H54 (cell line): ENCODE data around the gene WIPF3.

Experiments
- DNase-seq: peaks from one replicate; pipeline ENCODE4 v3.0.0; 2011; ENCODE audit warnings: low spot score, mixed read lengths; ENCODE audit not compliant: insufficient read length
- FAIRE-seq: peaks from 3 replicates; lab custom pipeline; 2011; peaks lifted over from hg19 to GRCh38; lab: Jason Lieb, UNC
- POLR2A ChIP-seq: IDR thresholded peaks from 2 replicates; pipeline ENCODE4 v1.6.1; 2011; ENCODE audit warnings: low read depth, mild to moderate bottlenecking, low read length

The WIPF3 gene

DNA sequence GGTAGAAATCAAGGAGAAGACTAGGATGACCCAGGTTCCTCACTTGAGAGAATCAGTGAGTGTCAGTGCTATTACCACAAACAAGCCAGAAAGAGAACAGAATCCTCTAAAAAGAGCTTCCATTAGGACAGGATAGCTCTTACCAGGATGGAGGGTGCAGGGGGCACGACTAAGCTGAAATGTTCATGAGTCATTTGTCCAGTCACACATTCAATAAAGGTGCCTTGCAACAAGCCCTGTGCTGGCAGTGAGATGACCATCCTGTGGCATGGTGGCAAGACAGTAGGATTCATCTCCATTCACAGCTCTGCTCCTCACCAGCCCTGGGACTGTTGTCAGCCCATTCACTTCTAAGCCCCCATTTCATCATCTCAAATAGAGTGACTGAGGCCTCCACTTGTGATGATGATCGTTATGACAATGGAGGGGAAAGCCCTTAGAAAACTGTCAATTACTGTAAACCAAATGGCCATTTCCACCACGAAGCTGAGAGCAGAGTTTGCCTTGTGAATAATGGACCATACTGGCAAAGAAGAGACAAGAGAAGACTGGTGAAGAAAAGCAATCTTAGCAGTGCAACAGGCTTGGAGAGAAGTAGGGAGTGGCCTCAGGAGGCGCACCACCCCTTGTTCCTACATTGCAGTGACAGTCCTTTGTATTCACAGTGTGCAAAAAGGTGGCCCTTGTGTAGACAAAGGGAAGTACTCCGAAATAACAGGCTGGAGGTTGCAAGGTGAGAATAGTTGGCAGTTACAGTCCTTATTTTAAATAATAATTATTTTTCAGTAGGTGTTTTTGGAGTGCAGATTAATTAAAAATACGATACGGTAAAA is 9.0 kb upstream of the WIPF3 start:
- TF ChIP-seq POLR2A, result no peak
- FAIRE-seq (no peak), DNase-seq (no peak)

DNA sequence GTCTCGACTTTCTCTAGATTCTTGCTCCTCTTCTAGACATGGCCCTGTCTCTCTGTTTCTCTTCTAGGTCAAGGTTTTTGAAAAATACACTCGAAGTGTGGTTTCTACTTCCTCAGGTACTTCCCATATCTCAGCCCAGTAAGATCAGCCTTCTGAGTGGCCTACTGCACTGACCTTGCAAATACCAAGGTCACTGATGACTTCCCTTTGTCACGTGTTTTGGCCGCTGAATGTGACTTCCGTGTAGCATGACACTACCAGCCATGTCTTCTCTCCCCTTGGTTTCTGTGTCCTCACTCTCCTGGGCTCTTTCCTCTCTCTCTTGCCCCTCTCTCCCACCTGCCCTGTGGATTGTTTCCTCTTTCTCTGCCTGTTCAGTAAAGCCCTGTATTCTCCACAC is 7.9 kb upstream of the WIPF3 start:
- no peak for TF ChIP-seq POLR2A
- no peak for FAIRE-seq
- no peak for DNase-seq

DNA sequence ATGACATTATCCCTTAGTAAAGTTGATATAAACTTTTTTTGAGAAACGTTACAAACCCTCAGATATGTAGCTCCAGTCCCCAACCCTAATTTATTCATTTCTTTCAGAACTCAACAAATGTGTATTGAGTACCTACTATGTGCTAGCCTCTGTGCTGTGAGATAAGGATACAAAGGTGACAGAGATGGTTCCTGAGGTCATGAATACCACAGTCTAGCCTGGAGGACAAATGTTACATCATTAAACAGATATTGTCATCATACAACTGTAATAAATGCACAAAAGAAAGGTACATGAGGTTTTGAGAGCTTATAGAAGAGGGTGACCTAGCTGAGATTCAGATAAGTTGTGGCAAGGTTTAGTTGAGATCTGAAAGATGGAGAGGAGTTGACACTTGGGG is 4.4 kb upstream of the WIPF3 start:
- no peak for FAIRE-seq
- no peak for DNase-seq
- TF ChIP-seq POLR2A, result no peak

DNA sequence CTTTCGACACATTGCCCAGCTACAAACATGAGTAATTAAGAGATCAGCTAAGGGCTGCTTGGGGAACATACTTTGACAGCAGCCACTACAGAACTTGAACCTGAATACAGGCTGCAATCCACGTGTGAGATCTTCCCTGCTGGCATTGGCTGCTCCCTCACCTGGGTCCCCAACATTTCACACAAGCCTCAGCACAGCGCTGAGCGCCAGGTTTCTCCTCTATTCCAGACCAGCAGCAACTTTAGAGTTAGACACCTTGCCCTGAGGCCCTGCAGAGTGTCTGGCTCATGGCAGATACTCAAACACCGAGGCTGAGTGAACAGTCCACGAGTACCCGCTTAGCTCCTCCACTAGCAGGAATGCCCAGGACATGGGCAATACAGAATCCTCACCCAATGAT is 1.3 kb upstream of the WIPF3 start:
- TF ChIP-seq POLR2A, result no peak
- FAIRE-seq, result no peak
- no peak for DNase-seq

DNA sequence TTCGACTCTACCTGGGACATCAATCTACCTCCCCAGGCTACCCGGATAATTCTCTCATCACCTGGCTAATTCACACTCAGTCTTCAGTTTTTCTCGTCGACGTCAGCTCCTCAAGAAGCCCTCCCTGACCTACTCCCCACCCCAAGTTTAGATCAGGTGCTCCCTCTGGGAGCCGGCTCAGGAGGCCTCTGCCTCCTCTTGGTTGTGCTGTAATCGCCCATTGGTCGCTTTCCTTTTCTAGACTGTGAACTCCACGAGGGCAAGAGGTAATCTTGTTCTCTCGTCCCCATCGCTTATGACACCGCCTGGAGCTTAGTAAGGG is 461 bp upstream of the WIPF3 start:
- no peak for FAIRE-seq

DNA sequence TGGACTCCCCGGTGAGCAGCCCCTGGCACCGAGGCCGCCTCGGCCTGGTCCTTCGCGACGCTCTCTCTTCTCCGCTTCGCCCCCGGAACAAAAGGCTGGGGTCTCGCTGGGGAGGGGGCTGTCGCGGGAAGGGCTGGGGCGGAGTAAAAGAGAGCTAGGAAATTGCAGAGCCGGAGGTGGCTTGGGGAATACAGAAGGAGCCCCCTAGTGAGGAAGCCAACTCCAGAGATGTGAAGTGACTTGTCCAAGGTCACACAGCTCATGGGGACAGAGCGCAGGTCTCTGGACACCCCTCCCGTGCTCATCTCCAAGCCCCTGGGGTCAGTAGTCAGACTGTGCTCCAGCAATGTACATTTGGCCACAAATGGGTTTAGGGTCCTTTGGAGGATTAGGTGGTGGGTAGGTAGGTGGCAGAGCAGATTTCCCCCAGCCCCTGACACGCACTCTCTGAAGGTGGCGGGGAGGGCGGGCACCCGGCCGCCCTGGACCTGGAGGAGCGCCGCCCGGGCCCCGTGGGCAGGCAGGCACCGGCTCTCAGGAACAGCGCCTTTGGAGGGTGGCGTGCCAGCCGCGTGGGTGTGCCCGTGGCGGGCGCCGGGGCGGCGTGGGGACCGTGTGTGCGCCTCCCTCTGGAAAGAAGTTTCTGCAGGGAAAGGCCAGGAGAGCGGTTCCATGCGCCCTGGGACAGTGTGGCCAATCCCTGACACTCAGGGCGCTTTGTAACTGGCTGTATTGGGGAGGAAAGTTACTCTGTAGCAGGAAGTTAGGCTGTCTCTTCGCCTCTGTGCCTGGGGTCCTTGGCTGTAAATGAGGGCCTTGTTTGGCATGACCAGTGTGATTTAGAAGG is 910 bp downstream of the WIPF3 start:
- FAIRE-seq (no peak), DNase-seq (no peak)
- TF ChIP-seq POLR2A, result no peak

More for the DNA sequence above, 461 bp upstream of the WIPF3 start:
- TF ChIP-seq POLR2A, result no peak
- no peak for DNase-seq

DNA sequence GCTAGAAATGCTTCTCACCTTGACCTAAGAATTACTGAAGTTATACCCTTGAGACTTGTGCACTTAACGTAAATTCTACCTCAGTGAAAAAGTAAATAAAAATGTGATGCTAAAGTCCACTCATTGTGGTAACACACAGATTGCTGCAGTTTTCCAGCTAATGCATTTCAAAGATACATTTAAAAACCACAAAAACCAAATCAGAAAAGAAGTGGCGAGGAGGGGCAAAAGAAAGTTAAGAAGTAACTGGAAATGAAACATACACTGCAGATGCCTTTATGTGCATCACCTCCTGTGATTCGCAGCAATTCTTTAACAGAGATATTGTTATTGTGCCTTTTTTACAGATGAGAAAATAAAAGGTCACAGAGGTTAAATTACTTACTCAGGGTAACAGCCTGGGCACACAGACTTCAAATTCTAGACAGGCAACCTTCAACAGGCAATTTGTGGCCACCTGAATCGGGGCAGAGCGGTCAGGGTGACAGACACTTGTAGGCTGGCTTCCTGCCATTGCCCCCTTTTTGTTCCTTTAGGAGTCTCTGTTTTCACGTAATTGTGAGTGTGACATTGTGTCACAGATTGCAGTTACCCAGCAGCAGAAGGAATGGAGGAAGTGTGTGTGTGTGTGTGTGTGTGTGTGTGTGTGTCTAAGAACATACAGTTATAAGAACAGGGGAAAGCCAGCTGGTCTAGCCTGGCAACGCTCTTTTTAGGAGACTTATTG is 1.9 kb downstream of the WIPF3 start:
- DNase-seq (no peak), FAIRE-seq (no peak)
- TF ChIP-seq POLR2A, result no peak

DNA sequence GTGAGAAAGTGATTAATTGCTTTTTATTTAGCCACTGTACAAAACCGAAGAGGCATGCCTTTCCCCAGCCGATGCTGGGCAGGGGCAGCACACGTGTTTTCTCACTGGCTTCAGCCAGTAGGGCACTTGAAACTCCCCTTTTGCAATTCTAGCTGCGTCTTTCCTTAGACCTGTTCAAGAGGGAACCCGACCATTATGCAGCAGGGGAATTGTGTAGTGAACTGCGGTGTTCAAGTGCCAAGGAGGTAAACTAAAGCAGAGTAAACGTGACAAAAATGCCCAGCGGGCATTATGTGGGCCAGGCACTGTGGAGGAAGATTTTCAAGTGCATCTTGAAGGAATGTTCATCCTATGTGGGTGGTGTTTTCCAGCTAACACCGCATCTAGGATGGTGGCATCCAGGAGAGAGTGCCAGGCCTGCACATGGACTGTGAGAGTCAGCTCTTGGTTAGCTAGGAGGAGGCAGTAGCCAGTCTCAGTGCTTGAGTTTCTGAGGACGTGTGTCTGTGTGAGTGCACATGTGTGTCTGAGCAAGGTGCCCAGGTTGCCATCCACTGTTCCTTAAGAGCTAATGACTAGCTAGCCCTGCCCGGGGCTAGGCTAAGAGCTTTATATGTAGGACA is 3.3 kb downstream of the WIPF3 start:
- FAIRE-seq, result no peak
- TF ChIP-seq POLR2A, result no peak
- DNase-seq, result no peak

DNA sequence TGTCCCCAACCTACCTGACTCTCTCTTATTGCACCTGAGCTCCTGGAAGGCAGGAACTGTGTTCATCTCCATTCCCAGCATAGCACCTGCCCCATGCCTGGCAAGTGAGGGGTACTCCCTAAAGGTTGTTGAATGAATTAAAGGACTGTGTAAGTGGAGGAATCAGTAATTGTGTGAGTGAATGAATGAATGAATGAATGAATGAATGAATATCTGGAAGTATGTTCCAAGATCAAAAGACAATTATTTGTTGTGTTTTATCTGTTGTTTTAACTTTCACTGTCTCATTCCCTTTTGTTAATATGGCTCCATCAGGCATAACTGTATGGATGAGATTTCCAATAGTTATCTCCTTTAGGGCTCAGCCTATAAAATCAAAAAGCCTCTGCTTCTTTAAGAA is 4.0 kb downstream of the WIPF3 start:
- FAIRE-seq (no peak), DNase-seq (no peak)
- TF ChIP-seq POLR2A, result no peak

DNA sequence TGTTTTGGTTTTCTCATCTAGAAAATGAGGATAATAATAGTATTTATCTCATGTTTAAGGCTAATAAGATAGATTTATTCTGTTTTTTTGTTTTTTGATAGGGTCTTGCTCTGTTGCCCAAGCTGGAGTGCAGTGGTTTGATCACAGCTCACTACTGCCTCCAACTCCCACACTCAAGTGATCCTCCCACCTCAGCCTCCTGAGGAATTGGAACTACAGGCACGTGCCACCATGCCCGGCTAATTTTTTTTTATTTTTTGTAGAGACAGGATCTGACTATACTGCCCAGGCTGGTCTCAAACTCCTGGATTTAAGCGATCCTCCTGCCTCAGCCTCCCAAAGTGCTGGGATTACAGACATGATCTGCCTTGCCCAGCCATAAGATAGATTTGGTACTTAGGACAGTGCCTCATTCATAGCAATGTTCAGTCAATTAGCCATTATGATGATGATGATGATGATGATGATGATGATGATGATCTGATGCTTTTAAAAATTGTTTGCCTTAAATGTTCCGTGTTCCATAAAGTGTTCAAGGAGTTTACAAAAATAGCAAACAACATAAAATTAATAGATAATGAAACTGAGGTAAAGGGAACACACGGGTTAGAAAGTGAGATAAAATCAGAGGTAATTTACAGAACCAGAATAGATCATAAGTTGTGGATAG is 4.6 kb downstream of the WIPF3 start:
- FAIRE-seq (no peak), DNase-seq (no peak)
- TF ChIP-seq POLR2A, result no peak

DNA sequence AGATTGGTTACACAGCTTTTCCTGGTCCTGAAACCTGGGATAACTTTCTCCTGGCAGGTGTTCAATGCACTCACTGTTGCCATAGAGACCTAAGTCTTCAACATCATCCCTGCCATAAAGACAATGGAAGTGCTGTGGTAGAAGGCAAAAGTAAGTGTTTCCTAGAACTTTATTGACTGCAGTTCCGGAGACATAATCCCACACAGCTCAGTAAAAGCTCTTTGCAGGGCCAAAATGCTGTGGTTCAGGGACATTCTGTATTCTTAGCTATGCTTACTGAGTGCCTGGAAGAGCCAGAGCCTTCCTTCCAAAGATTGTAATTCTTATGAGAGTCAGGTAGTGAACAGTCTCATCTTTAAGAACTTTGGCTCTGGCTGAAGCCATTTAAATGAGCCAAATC is 5.3 kb downstream of the WIPF3 start:
- no peak for DNase-seq
- TF ChIP-seq POLR2A, result no peak
- FAIRE-seq, result no peak

DNA sequence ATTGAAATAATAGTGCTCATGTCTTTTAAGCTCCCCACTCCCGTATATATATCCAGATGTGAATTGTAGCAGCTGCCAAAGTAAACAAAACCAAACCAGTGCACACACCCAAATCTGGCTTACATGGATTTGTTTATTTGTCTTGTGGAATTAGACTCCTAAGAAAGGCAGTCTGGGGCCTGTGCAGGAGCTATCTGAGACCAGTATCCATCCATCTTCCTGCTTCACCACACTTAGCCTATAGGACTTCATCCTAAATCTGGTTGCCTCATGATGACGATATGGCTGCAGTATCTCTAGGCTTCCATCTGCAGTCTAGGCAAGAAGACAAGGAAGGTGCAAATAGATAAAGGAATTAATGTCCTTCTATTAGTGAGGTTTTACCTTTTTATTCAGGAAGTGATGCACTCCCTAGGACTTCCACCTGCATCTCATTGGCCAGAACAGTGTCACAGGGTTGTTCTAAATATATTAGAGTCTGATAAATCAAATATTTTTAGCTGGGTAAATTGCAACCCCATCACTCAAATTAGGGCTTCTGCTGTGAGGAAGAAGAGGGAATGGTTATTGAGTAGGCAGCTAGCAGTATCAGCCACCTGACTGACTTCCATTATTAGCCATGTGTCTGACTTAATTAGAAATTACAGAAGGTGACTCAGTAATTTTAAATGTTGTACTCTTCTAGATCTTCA is 6.0 kb downstream of the WIPF3 start:
- TF ChIP-seq POLR2A, result no peak
- DNase-seq (no peak), FAIRE-seq (no peak)
